IMR-90 (cell line): ENCODE data around the gene VPS26B. TPM values are rescaled to one million over a fixed set of nuclear protein-coding genes. Genes with fewer than 3 reads are reported as not detected.
"Not testable (repeated sequence)": the region's sequence is repeated elsewhere in the genome, so short reads cannot be mapped to it uniquely, and the experiment has no call there.

ENCODE experiments used
- ATAC-seq: fragments of 200-7000 bp; cut with Tn5 transposase; 2 replicates; pipeline ENCODE4 v1.9.1; 2020; ENCODE audit warnings: low read depth, mild to moderate bottlenecking, moderate library complexity
- BruUV-seq: library from RNA; stranded (reverse); fragments of 400-500 nt; replicated peaks from 2 replicates; lab custom pipeline; 2021; lab: Mats Ljungman, UMichigan
- CTCF ChIA-PET: fragments of 300-600 bp; formaldehyde crosslinking; extraction: SDS; loops from one replicate; lab custom pipeline; 2021; ENCODE audit warnings: antibody characterized with exemption; lab: Yijun Ruan, JAX
- POLR2A ChIA-PET: fragments of 300-600 bp; sonication (Branson Sonifier 250); formaldehyde crosslinking; loops from one replicate; lab custom pipeline; 2022; ENCODE audit warnings: antibody characterized with exemption; ENCODE audit not compliant: unreplicated experiment; lab: Charles Lee
- DNase-seq: peaks from one replicate; pipeline ENCODE4 v3.0.0; 2013
- H2AFZ ChIP-seq: replicated peaks from 2 replicates; pipeline ENCODE3; 2013; ENCODE audit warnings: low read length, mild to moderate bottlenecking; ENCODE audit not compliant: poor library complexity
- H2AK5ac ChIP-seq: 2 replicates; pipeline ENCODE4 v1.6.1; 2013; ENCODE audit warnings: low read depth, low read length, inconsistent platforms
- H2AK9ac ChIP-seq: replicated peaks from 2 replicates; pipeline ENCODE3; 2013; ENCODE audit warnings: mild to moderate bottlenecking, low read depth, low read length, moderate library complexity; ENCODE audit not compliant: poor library complexity
- H2BK120ac ChIP-seq: 2 replicates; pipeline ENCODE4 v1.6.1; 2013; ENCODE audit warnings: low read depth, low read length, inconsistent platforms
- H2BK15ac ChIP-seq: 3 replicates; pipeline ENCODE4 v1.6.1; 2013; ENCODE audit warnings: low read depth, low read length, inconsistent platforms
- H2BK20ac ChIP-seq: 2 replicates; pipeline ENCODE4 v1.6.1; 2013; ENCODE audit warnings: low read depth, mild to moderate bottlenecking, inconsistent platforms, low read length, moderate library complexity
- H2BK5ac ChIP-seq: 2 replicates; pipeline ENCODE4 v1.6.1; 2013; ENCODE audit warnings: mild to moderate bottlenecking, low read depth, low read length, inconsistent platforms; ENCODE audit not compliant: poor library complexity, severe bottlenecking
- H3K14ac ChIP-seq: replicated peaks from 2 replicates; pipeline ENCODE4 v1.6.1; 2013; ENCODE audit warnings: low read depth, low read length, inconsistent platforms
- H3K18ac ChIP-seq: 2 replicates; pipeline ENCODE4 v1.6.1; 2013; ENCODE audit warnings: low read depth, low read length, control low read depth
- H3K23ac ChIP-seq: 2 replicates; pipeline ENCODE4 v1.6.1; 2013; ENCODE audit warnings: low read depth, low read length, inconsistent platforms
- H3K27ac ChIP-seq: 2 replicates; pipeline ENCODE4 v1.5.1; 2013; ENCODE audit warnings: mild to moderate bottlenecking, control low read depth, low read length; ENCODE audit not compliant: insufficient read depth
- H3K27me3 ChIP-seq: 2 replicates; pipeline ENCODE4 v1.6.1; 2013; ENCODE audit warnings: low read length; ENCODE audit not compliant: control insufficient read depth, insufficient read depth
- H3K36me3 ChIP-seq: 2 replicates; pipeline ENCODE4 v1.6.1; 2013; ENCODE audit warnings: low read length, mixed read lengths; ENCODE audit not compliant: control insufficient read depth, insufficient read depth
- H3K4ac ChIP-seq: 2 replicates; pipeline ENCODE4 v1.6.1; 2013; ENCODE audit warnings: low read depth, low read length, inconsistent platforms
- H3K4me1 ChIP-seq: 2 replicates; pipeline ENCODE4 v1.6.1; 2013; ENCODE audit warnings: low read length, mixed read lengths; ENCODE audit not compliant: control insufficient read depth, insufficient read depth
- H3K4me2 ChIP-seq: 2 replicates; pipeline ENCODE4 v1.6.1; 2013; ENCODE audit warnings: low read depth, mild to moderate bottlenecking, control low read depth, low read length, moderate library complexity
- H3K4me3 ChIP-seq: 2 replicates; pipeline ENCODE4 v1.5.1; 2013; ENCODE audit warnings: low read depth, mild to moderate bottlenecking, control low read depth, low read length, moderate library complexity; ENCODE audit not compliant: insufficient read depth
- H3K56ac ChIP-seq: 2 replicates; pipeline ENCODE4 v1.6.1; 2013; ENCODE audit warnings: low read length, inconsistent platforms; ENCODE audit not compliant: insufficient read depth; ENCODE audit errors: extremely low read depth
- H3K79me1 ChIP-seq, 2 experiments: 2 replicates each; pipeline ENCODE4 v1.6.1; 2013; ENCODE audit warnings: low read length in 2 of 2, inconsistent platforms in 1 of 2, low read depth in 1 of 2
- H3K9ac ChIP-seq: 2 replicates; pipeline ENCODE4 v1.6.1; 2013; ENCODE audit warnings: low read depth, low read length, control low read depth
- H3K9me1 ChIP-seq: 2 replicates; pipeline ENCODE4 v1.6.1; 2013; ENCODE audit warnings: low read length, inconsistent platforms; ENCODE audit not compliant: insufficient read depth
- H3K9me3 ChIP-seq: 2 replicates; pipeline ENCODE4 v1.6.1; 2013; ENCODE audit warnings: low read length; ENCODE audit not compliant: control insufficient read depth, insufficient read depth
- H4K20me1 ChIP-seq: 2 replicates; pipeline ENCODE4 v1.6.1; 2013; ENCODE audit warnings: low read length, inconsistent platforms; ENCODE audit not compliant: insufficient read depth
- H4K5ac ChIP-seq: 2 replicates; pipeline ENCODE4 v1.6.1; 2013; ENCODE audit warnings: mild to moderate bottlenecking, low read depth, low read length, control low read depth
- H4K8ac ChIP-seq, 2 experiments: 2 replicates each; pipeline ENCODE4 v1.6.1; 2013; ENCODE audit warnings: low read depth in 2 of 2, low read length in 2 of 2, control low read depth in 1 of 2, inconsistent platforms in 1 of 2
- H4K91ac ChIP-seq: 2 replicates; pipeline ENCODE4 v1.6.1; 2013; ENCODE audit warnings: low read depth, low read length, inconsistent platforms; ENCODE audit not compliant: insufficient read depth
- WGBS, 2 experiments: methylation state at CpG; one replicate each; pipeline versions ENCODE4 v1.1.5 to v1.1.7; 2013; ENCODE audit warnings: missing lambda C conversion rate in 2 of 2; ENCODE audit not compliant: insufficient read length in 1 of 2; ENCODE audit errors: extremely low coverage in 2 of 2; 5-methylcytosine and 5-hydroxymethylcytosine counted together
- dilution Hi-C: fragments of 300-500 bp; cut with HindIII; formaldehyde crosslinking; loops from one replicate; pipeline ENCODE4 v1.14.3; 2018; ENCODE audit warnings: low sequenced_read_pairs; ENCODE audit not compliant: unreplicated experiment
- in situ Hi-C: fragments of 300-500 bp; cut with MboI; formaldehyde crosslinking; loops from 3 replicates; pipeline ENCODE4 v1.14.3; 2019; ENCODE audit warnings: low sequenced_read_pairs, inconsistent platforms, mixed read lengths
- intact Hi-C: fragments of 100-400 bp; cut with micrococcal nuclease; formaldehyde crosslinking; loops from 2 replicates; pipeline ENCODE4 v1.10.0; 2022
- polyA plus RNA-seq, 3 experiments: library from polyadenylated mRNA; depleted of rRNA; stranded (reverse); fragments of >200 nt; gene quantifications; 2 replicates each; pipeline ENCODE4 v1.2.3, GENCODE V29; 2012; ENCODE audit warnings: low replicate concordance in 1 of 3
- total RNA-seq: library from RNA; depleted of rRNA; stranded (reverse); fragments of >200 nt; gene quantifications from 2 replicates; pipeline ENCODE4 v1.2.3, GENCODE V29; 2012

VPS26B gene
- total and polyA plus RNA-seq, 2 of the 4 experiments (the other 2 are of a cell fraction), result 41.6 to 51.1 TPM

DNA sequence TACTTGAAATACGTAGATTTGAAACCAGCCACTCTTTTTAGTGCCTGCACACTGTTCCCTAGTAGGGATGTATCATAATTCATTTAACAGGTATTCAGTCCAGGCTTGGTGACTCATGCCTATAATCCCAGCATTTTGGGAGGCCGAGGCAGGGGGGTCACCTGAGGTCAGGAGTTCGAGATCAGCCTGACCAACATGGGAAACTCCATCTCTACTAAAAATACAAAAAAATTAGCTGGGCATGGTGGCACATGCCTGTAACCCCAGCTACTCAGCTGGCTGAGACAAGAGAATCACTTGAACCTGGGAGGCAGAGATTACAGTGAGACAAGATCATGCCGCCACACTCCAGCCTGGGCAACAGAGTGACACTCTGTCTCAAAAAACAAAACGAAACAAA lies 59.9 kb downstream of the VPS26B start:
- H3K36me3 ChIP-seq, dilution Hi-C loops, H4K8ac ChIP-seq, H3K14ac ChIP-seq, H4K5ac ChIP-seq, H3K9ac ChIP-seq, H3K4me3 ChIP-seq, H3K23ac ChIP-seq, H2AFZ ChIP-seq, ATAC-seq, H4K20me1 ChIP-seq, H2BK20ac ChIP-seq, H3K9me3 ChIP-seq, H3K4me2 ChIP-seq, H3K18ac ChIP-seq, H3K9me1 ChIP-seq, H2AK5ac ChIP-seq, H3K27ac ChIP-seq, H3K79me1 ChIP-seq, BruUV-seq, H2AK9ac ChIP-seq, H4K91ac ChIP-seq, H3K27me3 ChIP-seq, DNase-seq, H3K4ac ChIP-seq, H2BK5ac ChIP-seq, H2BK120ac ChIP-seq, H3K4me1 ChIP-seq, intact Hi-C loops, in situ Hi-C loops, H2BK15ac ChIP-seq, POLR2A ChIA-PET, H3K56ac ChIP-seq, CTCF ChIA-PET: not testable (repeated sequence)
- no CpG with 5 or more reads among the region's 5 CpGs for WGBS, 2 experiments
